BLaER1 (cell line): ENCODE data around the gene IFITM10.
"Not testable (repeated sequence)": the region's sequence is repeated elsewhere in the genome, so short reads cannot be mapped to it uniquely, and the experiment has no call there.

Experiments
- H3K27ac ChIP-seq: shearing (Covaris generic); formaldehyde crosslinking; 2 replicates; pipeline ENCODE4 v1.8.1; 2022
- H3K27me3 ChIP-seq: shearing (Covaris generic); formaldehyde crosslinking; 2 replicates; pipeline ENCODE4 v1.8.1; 2022
- H3K36me3 ChIP-seq: shearing (Covaris generic); formaldehyde crosslinking; 2 replicates; pipeline ENCODE4 v1.8.1; 2022
- H3K4me1 ChIP-seq: shearing (Covaris generic); formaldehyde crosslinking; 2 replicates; pipeline ENCODE4 v1.8.1; 2022
- H3K4me2 ChIP-seq: shearing (Covaris generic); formaldehyde crosslinking; 2 replicates; pipeline ENCODE4 v1.8.1; 2022
- H3K4me3 ChIP-seq: shearing (Covaris generic); formaldehyde crosslinking; 2 replicates; pipeline ENCODE4 v1.8.1; 2022
- H3K9ac ChIP-seq: shearing (Covaris generic); formaldehyde crosslinking; 2 replicates; pipeline ENCODE4 v1.8.1; 2022
- H3K9me3 ChIP-seq: shearing (Covaris generic); formaldehyde crosslinking; 2 replicates; pipeline ENCODE4 v1.8.1; 2022
- H4K20me1 ChIP-seq: shearing (Covaris generic); formaldehyde crosslinking; 2 replicates; pipeline ENCODE4 v1.8.1; 2022
- Cebpa-rat ChIP-seq: shearing (Covaris generic); IDR thresholded peaks from 2 replicates; pipeline ENCODE4 v1.8.1; 2022

IFITM10 gene

GRCh38 chr11:1771700-1772099 lies 21.3 kb upstream of the IFITM10 start:
- H3K4me1 ChIP-seq, result peaks cover 36% of the 10 kb centered on the region
- peak overlapping the region; percentile 63 for H3K4me2 ChIP-seq
- no peak overlapping the region for H3K27ac ChIP-seq

GRCh38 chr11:1771273-1771672 lies 20.9 kb upstream of the IFITM10 start:
- Histone ChIP-seq H4K20me1 (no peaks in the 10 kb centered on the region), H3K4me3 (no peak overlapping the region), H3K4me1 (peaks cover 36% of the 10 kb centered on the region), H3K27ac (no peak overlapping the region), H3K9ac (no peak overlapping the region), H3K4me2 (no peak overlapping the region), H3K36me3 (no peaks in the 10 kb centered on the region), H3K9me3 (peaks cover 8% of the 10 kb centered on the region), H3K27me3 (no peaks in the 10 kb centered on the region)
- no peak for TF ChIP-seq Cebpa-rat

More at GRCh38 chr11:1771700-1772099, 21.3 kb upstream of the IFITM10 start:
- Histone ChIP-seq H3K9ac (no peak overlapping the region), H3K9me3 (peaks cover 12% of the 10 kb centered on the region), H3K27me3 (no peaks in the 10 kb centered on the region), H4K20me1 (no peaks in the 10 kb centered on the region), H3K4me3 (no peak overlapping the region), H3K36me3 (no peaks in the 10 kb centered on the region)
- TF ChIP-seq Cebpa-rat, result no peak

- H3K9ac ChIP-seq, result no peak overlapping the region
- H3K36me3 ChIP-seq, result no peaks in the 10 kb centered on the region
- no peak overlapping the region for H3K4me2 ChIP-seq
- H4K20me1 ChIP-seq, result no peaks in the 10 kb centered on the region
- H3K27ac ChIP-seq, result no peak overlapping the region
- H3K9me3 ChIP-seq, result peaks cover 6% of the 10 kb centered on the region
- no peak for TF ChIP-seq Cebpa-rat
- H3K4me3 ChIP-seq, result no peak overlapping the region
- H3K27me3 ChIP-seq, result no peaks in the 10 kb centered on the region
- peaks cover 36% of the 10 kb centered on the region for H3K4me1 ChIP-seq
Observed at GRCh38 chr11:1770528-1770927, 20.1 kb upstream of the IFITM10 start.

GRCh38 chr11:1770061-1770460 lies 19.7 kb upstream of the IFITM10 start:
- no peak overlapping the region for H3K4me3 ChIP-seq
- no peak overlapping the region for H3K27ac ChIP-seq
- H3K4me2 ChIP-seq, result no peak overlapping the region
- peaks cover 36% of the 10 kb centered on the region for H3K4me1 ChIP-seq
- H3K9me3 ChIP-seq, result peaks cover 5% of the 10 kb centered on the region
- H4K20me1 ChIP-seq, result no peaks in the 10 kb centered on the region
- TF ChIP-seq Cebpa-rat, result no peak
- no peak overlapping the region for H3K9ac ChIP-seq
- no peaks in the 10 kb centered on the region for H3K27me3 ChIP-seq
- no peaks in the 10 kb centered on the region for H3K36me3 ChIP-seq

GRCh38 chr11:1769304-1769936 lies 19.0 kb upstream of the IFITM10 start:
- peaks cover 38% of the 10 kb centered on the region for H3K4me1 ChIP-seq
- not testable (repeated sequence) for H3K27ac ChIP-seq, H3K9ac ChIP-seq, H3K9me3 ChIP-seq, H3K27me3 ChIP-seq, H3K4me2 ChIP-seq, H3K4me3 ChIP-seq, H4K20me1 ChIP-seq, H3K36me3 ChIP-seq

- no peak for TF ChIP-seq Cebpa-rat
- H3K9me3 ChIP-seq, result no peaks in the 10 kb centered on the region
- H4K20me1 ChIP-seq, result peaks cover 2% of the 10 kb centered on the region
- no peak overlapping the region for H3K27ac ChIP-seq
- no peak overlapping the region for H3K9ac ChIP-seq
- H3K4me2 ChIP-seq, result peak overlapping the region; percentile 51; the same call in 1 of the 2 replicates
- H3K36me3 ChIP-seq, result no peaks in the 10 kb centered on the region
- no peaks in the 10 kb centered on the region for H3K27me3 ChIP-seq
- H3K4me3 ChIP-seq, result no peak overlapping the region
- H3K4me1 ChIP-seq, result peaks cover 37% of the 10 kb centered on the region
Observed at GRCh38 chr11:1768141-1768469, 17.7 kb upstream of the IFITM10 start.

- Histone ChIP-seq H3K36me3 (no peaks in the 10 kb centered on the region), H3K9ac (peak overlapping the region; percentile 19), H3K9me3 (no peaks in the 10 kb centered on the region), H3K4me1 (peaks cover 39% of the 10 kb centered on the region), H4K20me1 (peaks cover 7% of the 10 kb centered on the region), H3K4me3 (no peak overlapping the region), H3K27me3 (no peaks in the 10 kb centered on the region), H3K27ac (peak overlapping the region; percentile 44; the same call in 1 of the 2 replicates), H3K4me2 (peak overlapping the region; percentile 51)
- no peak for TF ChIP-seq Cebpa-rat
Observed at GRCh38 chr11:1767399-1768140, 17.2 kb upstream of the IFITM10 start.

GRCh38 chr11:1766719-1767398 lies 16.5 kb upstream of the IFITM10 start:
- Histone ChIP-seq H3K27me3 (no peaks in the 10 kb centered on the region), H3K36me3 (no peaks in the 10 kb centered on the region), H3K4me1 (peaks cover 39% of the 10 kb centered on the region), H3K4me2 (peak overlapping the region; percentile 51), H3K9me3 (no peaks in the 10 kb centered on the region), H3K9ac (no peak overlapping the region), H3K27ac (0 out of 2 replicates have a peak overlapping the region, but pooled peaks have one; percentile 44), H3K4me3 (no peak overlapping the region), H4K20me1 (peaks cover 14% of the 10 kb centered on the region)
- TF ChIP-seq Cebpa-rat, result no peak

GRCh38 chr11:1765871-1766718 lies 15.7 kb upstream of the IFITM10 start:
- H3K4me2 ChIP-seq, result no peak overlapping the region

More at GRCh38 chr11:1765871-1766718, 15.7 kb upstream of the IFITM10 start:
- Histone ChIP-seq H3K36me3 (peaks cover 6% of the 10 kb centered on the region), H4K20me1 (peaks cover 22% of the 10 kb centered on the region), H3K27me3 (no peaks in the 10 kb centered on the region), H3K27ac (no peak overlapping the region), H3K9me3 (no peaks in the 10 kb centered on the region), H3K4me1 (peaks cover 43% of the 10 kb centered on the region), H3K4me3 (no peak overlapping the region), H3K9ac (no peak overlapping the region)
- TF ChIP-seq Cebpa-rat, result no peak
